Islet of Langerhans (tissue), 1 donor: ENCODE measurements around the gene ZBTB38.

Source experiments
- FAIRE-seq: peaks from one replicate; lab custom pipeline; 2011; peaks lifted over from hg19 to GRCh38; lab: Jason Lieb, UNC

ZBTB38 gene, protein sequence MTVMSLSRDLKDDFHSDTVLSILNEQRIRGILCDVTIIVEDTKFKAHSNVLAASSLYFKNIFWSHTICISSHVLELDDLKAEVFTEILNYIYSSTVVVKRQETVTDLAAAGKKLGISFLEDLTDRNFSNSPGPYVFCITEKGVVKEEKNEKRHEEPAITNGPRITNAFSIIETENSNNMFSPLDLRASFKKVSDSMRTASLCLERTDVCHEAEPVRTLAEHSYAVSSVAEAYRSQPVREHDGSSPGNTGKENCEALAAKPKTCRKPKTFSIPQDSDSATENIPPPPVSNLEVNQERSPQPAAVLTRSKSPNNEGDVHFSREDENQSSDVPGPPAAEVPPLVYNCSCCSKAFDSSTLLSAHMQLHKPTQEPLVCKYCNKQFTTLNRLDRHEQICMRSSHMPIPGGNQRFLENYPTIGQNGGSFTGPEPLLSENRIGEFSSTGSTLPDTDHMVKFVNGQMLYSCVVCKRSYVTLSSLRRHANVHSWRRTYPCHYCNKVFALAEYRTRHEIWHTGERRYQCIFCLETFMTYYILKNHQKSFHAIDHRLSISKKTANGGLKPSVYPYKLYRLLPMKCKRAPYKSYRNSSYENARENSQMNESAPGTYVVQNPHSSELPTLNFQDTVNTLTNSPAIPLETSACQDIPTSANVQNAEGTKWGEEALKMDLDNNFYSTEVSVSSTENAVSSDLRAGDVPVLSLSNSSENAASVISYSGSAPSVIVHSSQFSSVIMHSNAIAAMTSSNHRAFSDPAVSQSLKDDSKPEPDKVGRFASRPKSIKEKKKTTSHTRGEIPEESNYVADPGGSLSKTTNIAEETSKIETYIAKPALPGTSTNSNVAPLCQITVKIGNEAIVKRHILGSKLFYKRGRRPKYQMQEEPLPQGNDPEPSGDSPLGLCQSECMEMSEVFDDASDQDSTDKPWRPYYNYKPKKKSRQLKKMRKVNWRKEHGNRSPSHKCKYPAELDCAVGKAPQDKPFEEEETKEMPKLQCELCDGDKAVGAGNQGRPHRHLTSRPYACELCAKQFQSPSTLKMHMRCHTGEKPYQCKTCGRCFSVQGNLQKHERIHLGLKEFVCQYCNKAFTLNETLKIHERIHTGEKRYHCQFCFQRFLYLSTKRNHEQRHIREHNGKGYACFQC (N-terminal part only)

DNA sequence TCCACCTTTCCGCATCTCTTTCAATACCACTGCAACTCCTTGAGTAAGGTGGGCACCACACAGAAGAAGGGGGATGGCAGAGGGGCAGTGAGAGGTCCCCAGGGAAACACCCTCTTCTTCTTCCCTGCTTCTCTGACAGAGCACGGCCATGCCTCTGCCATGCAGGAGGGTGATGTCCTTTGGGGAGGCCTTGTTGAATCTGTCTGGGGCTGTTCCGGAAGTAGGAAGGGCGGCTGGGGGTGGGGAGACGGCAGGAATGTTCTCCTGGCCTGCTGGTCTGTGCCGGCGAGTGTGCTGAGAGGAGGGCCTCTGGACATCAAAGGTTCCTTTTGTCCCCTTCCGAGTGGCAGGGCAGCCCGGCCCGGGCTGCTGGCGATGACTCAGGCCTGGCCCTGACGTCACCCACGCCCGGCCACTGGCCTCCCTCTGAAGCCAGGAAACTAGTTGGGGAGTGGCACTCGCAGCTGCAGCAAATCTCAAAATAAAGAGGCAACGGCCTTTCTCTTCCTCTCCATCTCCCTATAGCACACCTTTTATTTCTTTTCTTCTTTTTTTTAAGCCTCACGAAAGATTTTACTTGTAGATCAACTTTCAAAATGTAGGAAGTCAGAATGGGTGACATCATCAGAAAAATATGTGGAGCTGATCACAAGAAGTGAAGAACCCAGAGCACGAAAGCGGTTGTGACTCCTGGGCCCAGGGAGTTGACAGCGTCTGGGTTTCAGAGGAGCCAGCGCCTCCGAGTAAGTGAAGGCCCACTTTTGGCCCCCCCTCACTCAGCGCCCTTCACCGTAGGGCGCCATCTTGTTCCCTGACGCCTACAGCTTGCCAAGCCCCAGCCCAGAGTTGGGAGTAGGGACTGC, at the start of gene ZBTB38:
ZBTB38 (plus strand) TSS at position 443 of the 863 bp plus-strand sequence. CDS start 73,885 bp downstream, outside the sequence.
- no peak for FAIRE-seq

DNA sequence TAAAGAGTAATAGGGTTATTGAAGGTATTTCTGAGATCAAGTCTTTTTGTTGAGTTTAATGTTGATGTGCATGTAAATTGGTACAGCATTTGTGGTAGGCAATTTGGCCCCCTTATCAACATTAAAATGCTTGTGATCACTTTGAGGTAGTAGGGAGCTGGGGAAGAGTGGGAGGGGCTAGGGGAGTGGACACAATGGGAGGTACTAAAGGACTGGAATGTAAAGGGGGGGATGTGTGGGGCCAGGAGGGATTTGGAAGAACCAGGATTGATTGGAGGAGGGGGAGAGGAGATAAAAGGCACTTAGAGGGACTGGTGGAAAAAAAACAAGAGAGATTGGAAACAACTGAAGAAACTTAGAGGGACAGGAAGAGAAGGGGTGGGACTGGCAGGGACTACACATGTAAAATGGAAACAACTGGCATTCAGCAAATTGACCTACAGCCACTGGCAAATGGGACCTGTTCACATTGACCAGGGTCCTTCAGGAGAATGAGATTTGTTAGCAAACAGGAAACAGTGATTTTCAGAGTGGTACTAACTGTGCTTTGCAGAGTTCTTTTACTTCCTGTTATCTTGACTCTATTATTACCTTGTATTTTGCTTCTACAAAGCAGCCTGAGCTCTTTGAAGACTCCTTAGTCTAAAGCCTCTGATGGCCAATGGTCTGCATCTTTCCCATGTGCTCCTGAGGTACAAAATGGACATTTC, 47.8 kb upstream of the ZBTB38 start:
- no peak for FAIRE-seq

DNA sequence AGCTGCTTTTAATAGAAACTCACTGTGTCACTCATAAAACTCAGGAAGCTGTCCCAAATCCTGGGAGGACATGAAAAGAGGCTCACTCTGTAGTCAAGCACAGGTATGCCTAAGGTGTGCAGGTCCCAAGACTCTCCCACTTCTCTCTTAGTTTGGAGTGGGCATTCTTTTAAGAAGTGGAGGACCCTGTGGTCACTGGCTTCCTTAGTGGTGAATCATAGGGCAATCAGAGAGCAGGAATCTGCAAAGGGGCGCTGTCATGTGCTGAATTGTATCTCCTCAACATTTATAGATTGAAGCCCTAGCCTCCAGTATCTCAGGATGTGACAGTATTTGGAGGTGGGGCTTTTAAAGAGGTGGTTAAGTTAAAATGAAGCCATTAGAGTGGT, 47.2 kb upstream of the ZBTB38 start:
- FAIRE-seq, result no peak

DNA sequence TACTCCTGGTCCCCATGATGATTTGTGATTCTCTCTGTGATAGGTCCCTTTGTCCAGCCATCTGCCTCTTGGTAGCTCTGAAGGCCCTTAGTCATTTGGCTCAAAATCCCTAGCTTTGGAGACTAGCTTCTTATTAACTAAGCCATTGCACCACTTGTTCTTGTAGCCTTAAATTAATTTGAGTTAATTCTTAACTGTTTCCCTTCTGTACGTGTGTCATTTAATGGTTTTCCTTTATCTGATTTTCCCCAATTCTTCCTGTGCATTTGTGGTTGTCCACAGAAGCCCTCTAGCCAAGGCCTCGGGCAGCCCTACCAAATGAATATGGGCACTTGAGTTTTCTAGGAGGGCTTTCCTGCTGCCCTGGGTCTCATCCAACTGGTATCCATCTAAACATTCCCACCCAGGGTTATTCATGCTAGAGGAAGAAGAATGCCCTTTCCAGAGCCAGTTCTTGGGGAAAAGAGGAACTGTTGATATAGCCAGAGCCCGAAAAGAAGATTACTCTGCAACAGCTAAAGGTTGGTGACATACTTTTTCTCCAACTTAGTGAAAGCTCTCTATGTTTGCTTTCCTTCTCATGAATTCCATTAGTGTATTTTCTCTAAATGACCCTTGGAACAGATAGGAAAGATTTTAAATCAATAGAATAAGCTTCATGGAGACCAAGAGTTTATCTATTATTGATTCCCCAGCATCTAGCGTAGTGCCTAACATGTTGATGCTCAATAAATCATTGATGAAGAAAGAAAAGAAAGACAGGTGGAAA, 44.2 kb upstream of the ZBTB38 start:
- FAIRE-seq, result no peak

DNA sequence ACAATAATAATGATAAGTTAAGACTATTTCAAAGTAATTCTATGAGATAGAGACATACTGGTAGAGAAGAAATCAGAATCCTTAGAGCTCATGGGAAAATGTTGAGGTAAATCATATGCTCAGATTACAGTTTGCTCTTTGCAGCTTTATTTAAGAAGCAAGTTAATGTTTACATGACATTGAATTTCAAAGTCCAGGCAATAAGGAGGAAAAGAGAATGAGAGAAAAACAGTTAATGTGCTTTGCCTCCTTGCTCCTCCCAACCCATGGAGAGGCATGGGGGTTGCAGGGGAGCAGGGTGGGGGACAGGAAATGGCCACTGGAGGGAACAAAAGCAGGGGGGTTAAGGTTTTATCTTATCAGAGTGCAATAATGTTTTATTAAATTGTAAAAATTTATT, 42.2 kb upstream of the ZBTB38 start:
- FAIRE-seq, result no peak

DNA sequence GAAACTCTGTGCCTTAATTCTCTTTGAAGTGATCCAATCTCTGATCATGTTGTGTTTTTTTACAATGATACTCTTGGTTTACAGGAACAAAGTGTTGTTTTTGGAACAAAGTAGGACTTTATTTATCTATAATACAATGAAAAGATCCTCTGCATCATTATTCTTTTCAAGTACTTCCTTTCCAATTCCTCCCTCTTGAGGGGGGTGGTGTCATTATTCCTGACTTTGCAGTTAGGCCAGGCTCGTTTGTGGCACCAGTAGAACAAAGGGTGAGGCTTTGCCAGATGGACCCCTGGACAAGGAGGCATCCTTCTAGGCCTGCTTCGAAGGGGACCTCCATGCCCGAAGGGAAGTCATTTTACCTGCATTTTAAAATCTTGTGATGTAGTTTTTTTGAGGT, 41.7 kb upstream of the ZBTB38 start:
- no peak for FAIRE-seq

DNA sequence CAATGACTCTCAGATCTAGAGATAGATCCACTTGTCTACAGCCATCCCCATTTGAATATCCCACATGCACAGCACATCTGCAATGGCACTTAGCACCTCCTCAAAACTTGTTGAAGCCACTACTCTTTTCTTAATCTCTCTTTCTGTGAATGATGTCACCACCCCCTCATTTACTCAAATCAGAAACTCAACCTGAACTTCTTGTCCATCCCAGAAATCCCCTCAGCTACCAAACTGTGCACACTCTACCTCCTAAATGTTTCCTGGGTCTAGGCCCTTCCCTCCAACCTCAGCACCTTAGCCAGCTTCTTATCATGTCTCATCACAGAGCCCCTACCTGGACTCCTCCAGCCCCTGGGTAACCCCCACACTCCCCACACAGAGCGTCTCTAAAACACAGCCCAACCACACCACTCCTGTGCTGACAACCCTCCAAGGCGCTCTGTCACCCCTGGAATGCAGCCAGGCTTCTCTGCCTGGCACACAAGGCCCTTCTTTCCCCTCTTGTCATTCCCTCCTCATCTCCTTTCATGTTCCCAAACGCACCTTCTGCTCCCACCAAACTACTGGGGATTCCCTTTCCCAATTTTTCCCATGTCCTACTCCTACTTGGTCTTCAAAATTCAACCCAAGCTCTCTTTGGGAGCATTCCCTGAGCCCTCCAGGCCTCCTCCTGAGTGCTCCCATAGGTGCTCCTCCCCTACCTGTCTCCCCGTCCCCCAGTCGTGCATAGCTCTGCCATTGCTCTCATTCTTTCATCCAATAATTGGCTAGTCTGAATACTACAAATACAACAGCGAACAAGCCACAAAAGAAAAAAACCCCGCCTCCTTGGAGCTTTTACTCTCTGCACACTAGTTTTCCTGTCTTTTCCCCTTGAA, 39.8 kb upstream of the ZBTB38 start:
- FAIRE-seq, result no peak

DNA sequence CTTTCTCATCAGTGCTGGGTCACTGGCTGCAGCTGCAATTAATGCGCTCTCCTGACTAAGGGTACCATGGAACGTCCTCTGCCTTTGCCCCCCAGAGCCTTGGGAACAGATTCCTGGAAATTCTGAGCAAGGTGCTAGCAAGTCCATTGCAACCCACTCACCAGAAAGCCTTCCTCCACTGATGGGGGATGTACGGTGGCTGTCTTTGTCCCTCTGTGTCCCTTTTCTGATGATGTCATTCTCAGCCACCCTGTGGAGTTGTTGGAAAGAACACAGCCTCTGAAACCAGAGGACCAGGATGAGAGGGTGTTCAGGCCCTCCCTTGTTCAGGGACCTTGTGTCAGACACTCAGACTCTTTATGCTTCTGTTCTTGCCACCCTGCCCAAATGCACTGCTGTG, 38.1 kb upstream of the ZBTB38 start:
- FAIRE-seq, result no peak

DNA sequence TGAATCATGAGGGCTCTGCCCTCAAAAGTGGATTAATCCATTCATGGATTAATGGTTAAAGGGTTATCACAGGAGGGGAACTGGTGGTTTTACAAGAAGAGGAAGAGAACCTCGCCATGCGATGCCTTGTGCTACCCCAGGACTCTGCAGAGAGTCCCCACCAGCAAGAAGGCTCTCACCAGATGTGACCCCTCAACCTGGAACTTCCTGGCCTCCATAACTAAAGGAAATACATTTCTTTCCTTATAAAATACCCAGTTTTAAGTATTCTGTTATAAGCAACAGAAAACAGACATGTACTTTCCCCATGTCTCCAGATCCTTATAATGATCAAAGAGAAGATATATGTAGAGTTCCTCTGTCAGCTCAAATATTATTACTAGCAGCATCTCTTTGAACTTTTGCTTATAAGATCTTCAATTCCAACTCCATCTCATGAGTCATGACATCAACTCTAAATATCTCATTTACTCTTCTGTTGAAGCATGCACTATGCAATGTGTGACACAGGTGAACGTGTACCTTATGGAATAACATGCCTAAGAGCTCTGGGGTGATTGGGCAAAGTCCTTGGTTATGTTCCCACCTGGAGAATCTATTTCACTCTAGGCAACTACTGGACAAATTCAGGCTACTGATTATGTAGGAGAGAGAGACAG, 37.5 kb upstream of the ZBTB38 start:
- no peak for FAIRE-seq

DNA sequence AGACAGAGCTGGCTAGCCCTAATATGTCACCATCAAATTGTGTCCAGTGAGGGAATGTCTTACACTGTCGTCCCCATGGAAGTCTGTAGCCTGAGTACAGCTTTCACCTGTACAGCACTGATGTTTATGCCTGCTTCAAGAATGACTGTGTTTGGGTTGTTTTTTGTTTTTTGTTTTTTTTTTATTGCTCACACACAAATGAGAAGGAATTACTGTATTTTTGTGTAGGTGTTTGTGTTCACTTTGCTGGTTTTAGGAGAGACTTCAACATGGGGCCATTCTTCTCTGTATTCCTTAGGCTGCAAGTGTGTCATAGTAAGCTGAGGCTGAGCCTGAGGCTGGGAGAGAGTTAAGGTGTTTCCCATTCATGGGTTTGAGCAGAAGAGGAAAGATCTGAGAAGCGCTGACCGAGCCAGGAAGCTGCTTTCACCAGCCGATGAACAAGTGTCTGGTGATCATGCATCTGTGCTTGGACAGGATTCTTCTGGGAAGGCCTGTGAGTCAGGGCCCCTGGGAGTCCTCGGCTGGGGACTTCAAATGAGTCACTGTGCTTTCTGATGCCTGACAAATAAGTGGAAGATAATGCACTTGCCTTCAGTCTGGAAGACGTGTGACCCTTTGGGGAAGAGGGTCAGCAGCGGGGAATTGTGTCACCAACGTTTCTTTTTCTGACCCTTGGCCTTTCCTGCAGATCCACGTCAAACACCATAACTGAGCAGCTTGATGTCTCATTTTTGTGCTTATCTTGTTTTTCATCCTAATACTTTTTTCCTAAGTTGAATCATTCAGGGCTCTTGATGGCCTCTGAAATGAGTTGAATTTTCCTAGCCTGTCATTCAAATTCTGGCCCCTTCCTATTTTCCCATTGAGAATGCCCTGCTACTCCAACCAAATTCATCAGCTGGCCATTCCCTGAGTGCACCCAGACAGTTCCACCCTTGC, 36.7 kb upstream of the ZBTB38 start:
- no peak for FAIRE-seq

DNA sequence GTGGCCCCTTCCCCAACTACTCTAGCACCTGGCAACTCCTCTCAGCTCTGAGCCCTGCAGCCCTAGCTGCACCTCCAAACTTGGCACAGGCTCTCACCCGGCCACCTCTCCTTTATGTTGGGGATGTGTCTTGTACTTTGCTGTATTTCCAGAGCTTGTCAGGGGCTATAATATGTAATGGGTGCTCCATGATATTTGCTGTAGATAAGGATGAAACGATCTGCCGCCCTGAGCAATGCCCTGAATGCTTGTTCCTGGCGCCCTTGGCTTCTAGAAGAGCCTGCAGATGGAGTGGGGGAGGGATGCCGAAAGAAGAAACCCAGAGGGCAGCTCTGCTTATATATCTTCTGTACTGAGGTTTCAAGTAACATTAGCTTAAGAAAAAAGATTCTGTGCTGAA, 35.9 kb upstream of the ZBTB38 start:
- FAIRE-seq, result no peak

DNA sequence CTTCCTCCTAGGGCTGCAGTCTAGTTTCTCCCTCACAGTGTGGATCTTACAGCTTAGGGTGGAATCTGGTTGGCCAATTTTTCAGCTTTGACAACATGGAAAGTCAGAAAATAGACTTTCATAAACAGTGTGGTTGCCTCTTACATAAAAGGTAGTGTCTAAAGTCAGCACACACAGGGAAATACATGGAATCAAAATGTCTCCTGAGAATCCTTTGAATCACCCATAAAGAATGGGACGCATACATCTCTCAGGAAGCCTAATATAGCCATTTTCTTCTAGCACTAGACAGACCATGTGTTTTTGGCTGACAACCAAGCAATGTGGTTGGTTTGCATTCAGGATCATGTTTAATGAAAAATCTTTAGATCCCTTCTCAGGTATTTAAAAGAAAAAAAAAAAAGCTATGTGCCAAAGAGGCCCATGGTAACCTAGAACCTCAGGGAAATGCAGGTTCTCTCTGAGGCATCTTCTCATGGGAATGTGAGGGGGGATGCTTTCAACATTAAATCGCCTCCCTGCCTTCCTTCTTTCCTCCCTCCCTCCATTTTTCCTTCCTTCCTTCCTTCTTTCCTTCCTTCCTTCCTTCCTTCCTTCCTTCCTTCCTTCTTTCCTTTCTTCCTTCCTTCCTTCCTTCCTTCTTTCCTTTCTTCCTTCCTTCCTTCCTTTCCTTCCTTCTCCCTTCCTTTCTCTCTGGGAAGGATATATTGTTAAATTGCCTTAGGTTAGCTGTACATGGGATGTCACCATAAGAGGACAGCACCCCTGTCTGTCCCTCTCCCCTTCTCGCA, 34.3 kb upstream of the ZBTB38 start:
- no peak for FAIRE-seq

DNA sequence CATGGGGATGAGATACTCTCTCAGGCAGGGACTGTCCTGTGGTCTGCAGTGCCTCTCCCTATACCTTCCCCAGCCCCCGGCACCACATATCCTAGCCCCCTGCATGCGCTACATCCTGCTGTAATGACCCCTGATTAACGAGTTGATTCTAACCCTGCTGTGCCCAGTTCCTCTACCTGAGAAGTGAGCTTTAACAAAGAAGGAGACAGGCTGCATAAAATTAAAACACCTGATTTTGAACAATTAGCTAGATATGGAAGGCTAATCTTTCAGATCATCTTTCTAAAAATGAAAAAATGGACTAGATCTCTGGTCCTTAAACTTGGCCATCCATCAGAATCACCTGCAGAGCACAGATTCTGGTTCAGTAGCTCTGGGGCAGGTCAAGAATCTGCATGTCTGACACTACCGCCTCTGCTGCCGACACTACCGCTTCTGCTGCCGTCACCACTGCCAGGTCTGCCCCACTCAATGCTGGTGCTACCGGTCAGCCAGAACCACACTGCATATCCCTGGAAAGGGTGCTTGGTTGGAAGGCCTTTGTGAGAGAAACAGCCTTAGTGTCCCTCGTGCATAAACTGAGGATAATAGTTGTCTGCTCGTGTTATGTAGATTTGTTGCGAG, 33.6 kb upstream of the ZBTB38 start:
- FAIRE-seq, result no peak

DNA sequence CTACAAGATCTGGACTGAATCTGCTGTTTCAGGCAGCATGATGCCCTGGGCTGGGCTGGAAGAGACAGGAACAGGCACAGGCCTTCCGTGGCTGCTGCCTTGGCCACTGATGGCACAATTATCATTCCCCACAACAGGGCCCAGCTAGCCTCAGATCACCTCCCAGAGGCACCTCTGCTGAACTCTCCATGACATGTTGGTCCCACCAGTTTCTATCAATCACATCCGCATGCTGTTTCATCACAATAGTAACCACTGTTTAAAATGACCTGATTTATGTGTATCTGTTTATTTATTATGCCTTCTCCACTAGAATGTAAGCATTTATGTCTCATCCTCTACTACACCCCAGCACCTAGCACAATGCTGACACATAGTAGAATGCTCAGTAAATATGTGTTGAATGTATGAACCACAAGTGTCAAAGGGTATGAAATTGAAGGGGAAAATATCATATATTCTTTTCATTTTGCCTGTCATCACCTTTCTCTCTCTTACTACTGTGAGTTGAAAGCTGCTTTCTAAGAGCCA, 32.7 kb upstream of the ZBTB38 start:
- no peak for FAIRE-seq

DNA sequence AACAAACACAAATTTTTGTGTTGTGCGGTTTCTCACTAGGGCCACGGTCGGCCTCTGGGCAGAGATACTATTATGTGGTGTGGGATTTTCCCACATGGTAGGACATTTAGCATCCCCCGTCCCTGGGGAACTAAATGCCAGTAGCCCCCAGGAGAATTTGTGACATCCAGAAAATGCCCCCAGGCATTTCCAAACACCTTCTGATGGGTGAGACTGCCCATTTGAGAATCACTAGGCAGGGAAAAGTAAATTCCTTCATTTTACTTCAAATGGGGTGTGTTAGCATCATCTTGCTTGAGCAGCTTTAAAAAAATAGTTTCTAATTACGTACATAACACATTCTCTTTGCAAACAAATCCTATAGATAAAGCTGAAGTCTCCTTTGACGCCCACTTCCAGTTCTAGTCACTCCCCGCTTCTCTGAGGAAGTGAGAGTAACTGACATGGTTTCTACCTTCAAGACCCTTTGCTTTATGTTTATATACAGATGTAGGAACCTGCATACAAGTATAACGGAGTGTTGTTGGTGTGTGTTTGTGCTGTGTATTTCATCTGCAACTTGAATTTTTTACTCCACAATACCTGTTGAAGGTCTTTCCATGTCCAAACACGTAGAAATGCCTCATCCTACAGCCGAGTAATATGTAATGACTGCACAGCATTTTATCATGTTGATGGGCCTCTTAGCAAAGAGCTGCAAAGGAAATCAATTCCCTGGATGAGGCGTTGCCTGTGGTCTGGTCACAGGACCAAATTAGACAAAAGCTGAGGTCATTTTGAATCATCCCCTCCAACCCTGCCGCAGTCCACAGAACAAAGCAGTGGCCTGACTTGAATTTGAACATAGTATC, 31.4 kb upstream of the ZBTB38 start:
- FAIRE-seq, result no peak
